Measurements from ENCODE around the gene MAML3. TPM values are rescaled to one million over a fixed set of nuclear protein-coding genes. Genes with fewer than 3 reads are reported as not detected.

Gene MAML3
- total RNA-seq, 1 experiment from 2014 or later: 12.1 TPM

DNA sequence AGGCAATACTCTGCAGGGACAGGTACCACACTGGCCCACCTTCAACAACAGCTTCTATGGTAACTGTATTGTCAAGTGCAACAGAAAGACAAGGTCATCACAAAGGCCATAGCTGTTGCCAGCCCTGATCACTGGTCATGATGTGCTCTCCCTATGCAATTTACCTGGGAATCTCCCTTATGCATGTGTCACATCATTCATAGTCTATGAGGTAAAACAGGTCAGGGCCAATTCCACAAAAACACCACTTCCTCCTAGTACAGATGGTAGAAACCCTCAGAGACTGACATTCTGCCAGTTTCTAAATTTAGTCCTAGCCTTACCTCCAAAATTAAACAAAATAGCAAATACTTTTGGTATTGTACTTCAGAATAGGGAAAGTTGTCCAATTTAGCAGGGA, 355.5 kb downstream of the MAML3 start:
- H3K36me3 Mint-ChIP-seq (ENCODE audit: insufficient read depth, unreplicated experiment): no peaks in the 10 kb centered on the region
- intact Hi-C loops (cut with micrococcal nuclease; ENCODE audit: unreplicated experiment): no loop called here
- BruUV-seq (replicated peaks): no TSS peak

DNA sequence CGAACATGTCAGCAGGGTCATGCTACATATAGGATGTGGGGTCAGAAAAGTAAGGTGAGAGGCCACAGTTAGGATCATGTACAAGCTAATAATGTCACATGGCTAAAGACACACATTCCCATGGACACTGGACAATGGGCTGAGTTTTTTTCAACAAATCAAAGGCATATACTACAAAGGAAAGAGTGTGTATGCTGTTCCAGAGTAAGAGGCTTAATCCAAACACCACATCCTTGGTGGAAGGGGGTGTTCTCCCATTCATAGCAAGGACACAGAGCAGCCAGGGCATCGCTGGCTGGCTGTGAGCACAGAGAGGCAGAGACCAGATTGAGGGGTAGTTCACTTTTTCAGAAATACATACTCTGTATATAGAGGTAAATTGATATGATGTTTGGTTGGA, 356.7 kb downstream of the MAML3 start:
- no peaks in the 10 kb centered on the region for H3K27me3 Mint-ChIP-seq (ENCODE audit: insufficient read depth, unreplicated experiment)
- peaks cover 7% of the 10 kb centered on the region for H3K4me1 ChIP-seq
- ChIA-PET POLR2A (no interaction called here), CTCF (no interaction called here)
- no peak overlapping the region for H3K4me3 Mint-ChIP-seq (ENCODE audit: unreplicated experiment)
- H3K36me3 ChIP-seq (ENCODE audit: control insufficient read depth, insufficient read depth, low read length): no peaks in the 10 kb centered on the region
- H3K9me3 Mint-ChIP-seq (ENCODE audit: unreplicated experiment): no peaks in the 10 kb centered on the region
- TF ChIP-seq, protein P1, sequence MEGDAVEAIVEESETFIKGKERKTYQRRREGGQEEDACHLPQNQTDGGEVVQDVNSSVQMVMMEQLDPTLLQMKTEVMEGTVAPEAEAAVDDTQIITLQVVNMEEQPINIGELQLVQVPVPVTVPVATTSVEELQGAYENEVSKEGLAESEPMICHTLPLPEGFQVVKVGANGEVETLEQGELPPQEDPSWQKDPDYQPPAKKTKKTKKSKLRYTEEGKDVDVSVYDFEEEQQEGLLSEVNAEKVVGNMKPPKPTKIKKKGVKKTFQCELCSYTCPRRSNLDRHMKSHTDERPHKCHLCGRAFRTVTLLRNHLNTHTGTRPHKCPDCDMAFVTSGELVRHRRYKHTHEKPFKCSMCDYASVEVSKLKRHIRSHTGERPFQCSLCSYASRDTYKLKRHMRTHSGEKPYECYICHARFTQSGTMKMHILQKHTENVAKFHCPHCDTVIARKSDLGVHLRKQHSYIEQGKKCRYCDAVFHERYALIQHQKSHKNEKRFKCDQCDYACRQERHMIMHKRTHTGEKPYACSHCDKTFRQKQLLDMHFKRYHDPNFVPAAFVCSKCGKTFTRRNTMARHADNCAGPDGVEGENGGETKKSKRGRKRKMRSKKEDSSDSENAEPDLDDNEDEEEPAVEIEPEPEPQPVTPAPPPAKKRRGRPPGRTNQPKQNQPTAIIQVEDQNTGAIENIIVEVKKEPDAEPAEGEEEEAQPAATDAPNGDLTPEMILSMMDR (IDR thresholded peaks at IDR 0.05; ENCODE audit: insufficient read depth in 1 of 2, low read depth in 1 of 2, low read length in 1 of 2, severe bottlenecking in 1 of 2, unreplicated experiment in 1 of 2): no peak
- no peaks in the 10 kb centered on the region for H3K27me3 ChIP-seq (replicated peaks; ENCODE audit: control insufficient read depth, insufficient read depth, low read length)
- no peak overlapping the region for H3K4me3 ChIP-seq (ENCODE audit: low read depth, low read length)
- H3K27ac Mint-ChIP-seq (ENCODE audit: unreplicated experiment): no peak overlapping the region
- intact Hi-C loops (cut with micrococcal nuclease; ENCODE audit: unreplicated experiment): no loop called here
- no peak for DNase-seq
- H3K4me1 Mint-ChIP-seq (ENCODE audit: low read depth, unreplicated experiment): peaks cover 7% of the 10 kb centered on the region
- no peaks in the 10 kb centered on the region for H3K36me3 Mint-ChIP-seq (ENCODE audit: insufficient read depth, unreplicated experiment)
- BruUV-seq (replicated peaks): no TSS peak
- no peaks in the 10 kb centered on the region for H3K9me3 ChIP-seq

More for the DNA sequence above, 355.5 kb downstream of the MAML3 start:
- H3K27me3 ChIP-seq (replicated peaks; ENCODE audit: control insufficient read depth, insufficient read depth, low read length): no peaks in the 10 kb centered on the region
- H3K4me1 ChIP-seq: peaks cover 7% of the 10 kb centered on the region
- Mint-ChIP-seq H3K4me3 (ENCODE audit: unreplicated experiment) (no peak overlapping the region), H3K9me3 (ENCODE audit: unreplicated experiment) (no peaks in the 10 kb centered on the region), H3K27ac (ENCODE audit: unreplicated experiment) (no peak overlapping the region), H3K4me1 (ENCODE audit: low read depth, unreplicated experiment) (peaks cover 7% of the 10 kb centered on the region), H3K27me3 (ENCODE audit: insufficient read depth, unreplicated experiment) (no peaks in the 10 kb centered on the region)
- no peaks in the 10 kb centered on the region for H3K36me3 ChIP-seq (ENCODE audit: control insufficient read depth, insufficient read depth, low read length)
- ChIA-PET POLR2A (no interaction called here), CTCF (no interaction called here)
- H3K9me3 ChIP-seq: no peaks in the 10 kb centered on the region
- TF ChIP-seq, protein P1 (IDR thresholded peaks at IDR 0.05; ENCODE audit: insufficient read depth in 1 of 2, low read depth in 1 of 2, low read length in 1 of 2, severe bottlenecking in 1 of 2, unreplicated experiment in 1 of 2): no peak
- no peak for DNase-seq
- H3K4me3 ChIP-seq (ENCODE audit: low read depth, low read length): no peak overlapping the region

DNA sequence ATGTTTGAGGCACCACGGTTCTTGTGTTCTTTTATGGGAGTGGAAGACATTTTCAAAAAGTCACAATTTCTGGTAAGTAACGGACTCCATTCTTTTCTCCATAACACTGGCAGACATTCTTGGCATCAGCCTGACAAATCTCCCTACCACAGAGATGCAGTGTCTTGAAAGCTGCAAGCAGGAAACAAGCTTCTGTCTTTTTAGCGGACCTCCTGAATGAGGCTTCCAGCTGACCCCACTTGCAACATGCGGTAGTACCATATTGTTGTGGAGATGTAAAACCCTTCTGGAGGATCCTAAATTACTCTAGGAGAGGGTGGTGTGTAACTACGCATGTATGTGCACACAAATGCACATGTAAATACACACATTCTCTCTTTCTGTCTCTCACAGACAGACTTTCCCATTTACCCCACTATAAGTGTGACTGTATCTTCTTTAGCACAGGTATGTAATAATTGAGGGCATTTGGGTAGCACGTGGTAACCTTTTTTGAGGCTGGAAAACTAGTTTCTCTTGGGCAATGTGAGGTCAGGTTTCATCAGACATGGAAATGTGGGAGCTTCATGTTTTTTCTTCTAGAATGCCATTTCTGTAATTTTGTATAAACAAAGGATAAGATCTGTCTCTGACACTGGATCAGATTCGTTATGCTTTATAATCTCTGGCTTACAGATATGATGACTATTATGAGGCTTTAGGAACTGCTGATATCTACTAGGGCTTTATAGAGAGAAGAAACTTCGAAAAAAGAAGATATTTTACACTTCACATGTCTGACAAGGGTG, 358.3 kb downstream of the MAML3 start:
- no TSS peak for BruUV-seq (replicated peaks)
- intact Hi-C loops (cut with micrococcal nuclease; ENCODE audit: unreplicated experiment): no loop called here
- Histone ChIP-seq H3K36me3 (ENCODE audit: control insufficient read depth, insufficient read depth, low read length) (no peaks in the 10 kb centered on the region), H3K9me3 (no peaks in the 10 kb centered on the region), H3K27me3 (replicated peaks; ENCODE audit: control insufficient read depth, insufficient read depth, low read length) (no peaks in the 10 kb centered on the region), H3K4me1 (peaks cover 7% of the 10 kb centered on the region), H3K4me3 (ENCODE audit: low read depth, low read length) (no peak overlapping the region)
- H3K27ac Mint-ChIP-seq (ENCODE audit: unreplicated experiment): no peak overlapping the region
- TF ChIP-seq, protein P1 (IDR thresholded peaks at IDR 0.05; ENCODE audit: insufficient read depth in 1 of 2, low read depth in 1 of 2, low read length in 1 of 2, severe bottlenecking in 1 of 2, unreplicated experiment in 1 of 2): no peak
- POLR2A ChIA-PET: no interaction called here
- H3K36me3 Mint-ChIP-seq (ENCODE audit: insufficient read depth, unreplicated experiment): no peaks in the 10 kb centered on the region
- no peaks in the 10 kb centered on the region for H3K9me3 Mint-ChIP-seq (ENCODE audit: unreplicated experiment)
- H3K27me3 Mint-ChIP-seq (ENCODE audit: insufficient read depth, unreplicated experiment): no peaks in the 10 kb centered on the region
- CTCF ChIA-PET: no interaction called here
- no peak overlapping the region for H3K4me3 Mint-ChIP-seq (ENCODE audit: unreplicated experiment)
- DNase-seq: no peak
- H3K4me1 Mint-ChIP-seq (ENCODE audit: low read depth, unreplicated experiment): peaks cover 7% of the 10 kb centered on the region

Measured in Caco-2 (cell line).